ENCODE data around the gene FASTK. TPM values are rescaled to one million over a fixed set of nuclear protein-coding genes. Genes with fewer than 3 reads are reported as not detected.
A peak's percentile ranks its signal among the peaks of the same experiment; 100 is the strongest.

FASTK gene
- total RNA-seq, 1 experiment from 2014 or later = 86.4 TPM

DNA sequence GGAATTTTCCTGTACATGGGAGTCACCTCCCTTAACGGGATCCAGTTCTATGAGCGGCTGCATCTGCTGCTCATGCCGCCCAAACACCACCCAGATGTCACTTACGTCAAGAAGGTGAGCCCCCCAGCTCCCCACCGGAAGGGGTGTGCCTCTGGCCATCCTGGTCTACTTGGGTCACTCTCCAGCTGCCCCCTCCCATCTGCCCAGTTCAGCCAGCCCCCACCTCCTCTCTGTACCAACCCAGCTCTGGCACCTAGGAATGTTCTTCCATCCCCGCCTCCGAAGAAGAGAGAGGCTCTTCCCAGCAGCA is 5.0 kb downstream of the FASTK start:
- no TSS peak for BruUV-seq (replicated peaks)
- no peaks in the 10 kb centered on the region for H3K9me3 ChIP-seq (ENCODE audit: control insufficient read depth in 1 of 2, insufficient read depth in 1 of 2, low read depth in 1 of 2, low read length in 2 of 2)

More for the DNA sequence above, 5.0 kb downstream of the FASTK start:
- Histone ChIP-seq H4K20me1 (ENCODE audit: insufficient read depth) (no peaks in the 10 kb centered on the region), H3K9ac (ENCODE audit: low read length) (no peak overlapping the region), H3K4me3 (replicated peaks in 1 of 2; ENCODE audit: low read depth in 1 of 2, low read length in 2 of 2) (no peak overlapping the region), H2AFZ (ENCODE audit: low read depth, low read length, poor library complexity, severe bottlenecking) (no peak overlapping the region), H3K27me3 (ENCODE audit: insufficient read depth, low read length) (no peaks in the 10 kb centered on the region), H3K27ac (ENCODE audit: low read depth, low read length) (peak overlapping the region; percentile 27; the same call in 1 of the 2 replicates), H3K4me1 (ENCODE audit: control insufficient read depth in 1 of 2, insufficient read depth in 2 of 2, low read length in 2 of 2) (peaks cover 8 to 28% of the 10 kb centered on the region in 2 experiments), H3K4me2 (ENCODE audit: low read length) (no peak overlapping the region), H3K9me2 (ENCODE audit: insufficient read depth) (no peaks in the 10 kb centered on the region), H3K36me3 (ENCODE audit: control insufficient read depth in 1 of 2, insufficient read depth in 2 of 2, low read length in 2 of 2) (peaks cover 27 to 31% of the 10 kb centered on the region in 2 experiments; a peak in 3 of 4 replicates), H3K79me2 (ENCODE audit: insufficient read depth, low read length) (peaks cover 26% of the 10 kb centered on the region)
- DNase-seq (ENCODE audit: low read depth, low spot score) (no peak), ATAC-seq (no peak)
- intact Hi-C loops (cut with micrococcal nuclease) = no loop called here
- ChIA-PET POLR2A (interaction anchor here (1.0 to 1.5 kb wide), 2 partner anchors 15 to 48 kb away, joined by 3 to 4 read pairs; partner anchors contain the start of gene ABCB8), CTCF (no interaction called here), RAD21 (ENCODE audit: low non-redundant PET in 1 of 2, low total read pairs in 2 of 2, uncharacterized antibody in 2 of 2, unreplicated experiment in 2 of 2) (no interaction called here)
- no peak for TF ChIP-seq SIN3A (IDR thresholded peaks at IDR 0.05; ENCODE audit: low read depth)
- TF ChIP-seq, protein P1, sequence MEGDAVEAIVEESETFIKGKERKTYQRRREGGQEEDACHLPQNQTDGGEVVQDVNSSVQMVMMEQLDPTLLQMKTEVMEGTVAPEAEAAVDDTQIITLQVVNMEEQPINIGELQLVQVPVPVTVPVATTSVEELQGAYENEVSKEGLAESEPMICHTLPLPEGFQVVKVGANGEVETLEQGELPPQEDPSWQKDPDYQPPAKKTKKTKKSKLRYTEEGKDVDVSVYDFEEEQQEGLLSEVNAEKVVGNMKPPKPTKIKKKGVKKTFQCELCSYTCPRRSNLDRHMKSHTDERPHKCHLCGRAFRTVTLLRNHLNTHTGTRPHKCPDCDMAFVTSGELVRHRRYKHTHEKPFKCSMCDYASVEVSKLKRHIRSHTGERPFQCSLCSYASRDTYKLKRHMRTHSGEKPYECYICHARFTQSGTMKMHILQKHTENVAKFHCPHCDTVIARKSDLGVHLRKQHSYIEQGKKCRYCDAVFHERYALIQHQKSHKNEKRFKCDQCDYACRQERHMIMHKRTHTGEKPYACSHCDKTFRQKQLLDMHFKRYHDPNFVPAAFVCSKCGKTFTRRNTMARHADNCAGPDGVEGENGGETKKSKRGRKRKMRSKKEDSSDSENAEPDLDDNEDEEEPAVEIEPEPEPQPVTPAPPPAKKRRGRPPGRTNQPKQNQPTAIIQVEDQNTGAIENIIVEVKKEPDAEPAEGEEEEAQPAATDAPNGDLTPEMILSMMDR (IDR thresholded peaks at IDR 0.05 in 2 of 3, conservative IDR thresholded peaks at IDR 0.05 in 1 of 3; ENCODE audit: borderline replicate concordance in 1 of 3, insufficient read depth in 1 of 3, low read depth in 2 of 3, low read length in 2 of 3) = no peak
- no peak for TF ChIP-seq ZNF274 (IDR thresholded peaks at IDR 0.05; ENCODE audit: low read depth, low read length)
- no peak for TF ChIP-seq TCF7L2 (IDR thresholded peaks at IDR 0.05; ENCODE audit: borderline replicate concordance, extremely low read depth, insufficient read depth, insufficient read length)
- TF ChIP-seq SRF (IDR thresholded peaks at IDR 0.05; ENCODE audit: low read depth) = no peak
- TF ChIP-seq YY1 (IDR thresholded peaks at IDR 0.05; ENCODE audit: extremely low read depth, insufficient replicate concordance, low read depth, low read length) = no peak
- no peak for TF ChIP-seq EZH2 (IDR thresholded peaks at IDR 0.05)
- TF ChIP-seq, protein P2, sequence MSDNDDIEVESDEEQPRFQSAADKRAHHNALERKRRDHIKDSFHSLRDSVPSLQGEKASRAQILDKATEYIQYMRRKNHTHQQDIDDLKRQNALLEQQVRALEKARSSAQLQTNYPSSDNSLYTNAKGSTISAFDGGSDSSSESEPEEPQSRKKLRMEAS (IDR thresholded peaks at IDR 0.05) = no peak
- TF ChIP-seq EZH2phosphoT487 (IDR thresholded peaks at IDR 0.05; ENCODE audit: borderline replicate concordance) = no peak
- TF ChIP-seq CBX3 (IDR thresholded peaks at IDR 0.05; ENCODE audit: low read depth) = no peak
- TF ChIP-seq EGR1 (IDR thresholded peaks at IDR 0.05; ENCODE audit: low read depth) = no peak
- TF ChIP-seq RAD21 (IDR thresholded peaks at IDR 0.05; ENCODE audit: low read depth) = no peak

All from HCT116 (cell line).